HG02763 (cell line): ENCODE results near the gene PTTG2.
"Not testable (repeated sequence)": the region's sequence is repeated elsewhere in the genome, so short reads cannot be mapped to it uniquely, and the experiment has no call there.

Experiments
- ATAC-seq: cut with Tn5 transposase; IDR thresholded peaks from one replicate; pipeline ENCODE4 v1.9.1; 2021; ENCODE audit warnings: mild to moderate bottlenecking, moderate library complexity; ENCODE audit not compliant: unreplicated experiment

The PTTG2 gene

GRCh38 chr4:37953620-37954293 lies 6.4 kb upstream of the PTTG2 start:
- ATAC-seq, result no peak

GRCh38 chr4:37956941-37957340 lies 3.3 kb upstream of the PTTG2 start:
- no peak for ATAC-seq

GRCh38 chr4:37958932-37959331 lies 1.3 kb upstream of the PTTG2 start:
- ATAC-seq, result no peak

GRCh38 chr4:37960679-37961450 lies 667 bp downstream of the PTTG2 start:
- no peak for ATAC-seq

GRCh38 chr4:37964734-37965457 lies 4.7 kb downstream of the PTTG2 start:
- ATAC-seq, result peak; percentile 61

- ATAC-seq, result no peak
Measured at GRCh38 chr4:37966044-37966443, 5.8 kb downstream of the PTTG2 start.

GRCh38 chr4:37967736-37968135 lies 7.5 kb downstream of the PTTG2 start:
- no peak for ATAC-seq

- ATAC-seq, result no peak
Measured at GRCh38 chr4:37968747-37969146, 8.5 kb downstream of the PTTG2 start.

- ATAC-seq, result no peak
Measured at GRCh38 chr4:37970702-37971101, 10.5 kb downstream of the PTTG2 start.

GRCh38 chr4:37971202-37971601 lies 11.0 kb downstream of the PTTG2 start:
- no peak for ATAC-seq

GRCh38 chr4:37973441-37973840 lies 13.2 kb downstream of the PTTG2 start:
- ATAC-seq, result no peak

- ATAC-seq, result not testable (repeated sequence)
Measured at GRCh38 chr4:37975321-37975822, 15.2 kb downstream of the PTTG2 start.

- ATAC-seq, result no peak
Measured at GRCh38 chr4:37976507-37976906, 16.3 kb downstream of the PTTG2 start.

GRCh38 chr4:37976991-37977470 lies 16.8 kb downstream of the PTTG2 start:
- ATAC-seq, result peak; percentile 73

GRCh38 chr4:37977471-37978247 lies 17.5 kb downstream of the PTTG2 start:
- ATAC-seq, result peak; percentile 65

- ATAC-seq, result peak; percentile 15
Measured at GRCh38 chr4:37978248-37978924, 18.2 kb downstream of the PTTG2 start.

- no peak for ATAC-seq
Measured at GRCh38 chr4:37980246-37980645, 20.0 kb downstream of the PTTG2 start.

- no peak for ATAC-seq
Measured at GRCh38 chr4:37981425-37981824, 21.2 kb downstream of the PTTG2 start.

- no peak for ATAC-seq
Measured at GRCh38 chr4:37981844-37982720, 21.9 kb downstream of the PTTG2 start.
